Caco-2 (cell line): ENCODE measurements around the gene RANBP10. TPM values are rescaled to one million over a fixed set of nuclear protein-coding genes. Genes with fewer than 3 reads are reported as not detected.

ENCODE experiments used
- BruUV-seq: library from RNA; stranded (reverse); fragments of 400-500 nt; replicated peaks from 2 replicates; lab custom pipeline; 2021; lab: Mats Ljungman, UMichigan
- CTCF ChIA-PET: fragments of 300-600 bp; sonication (Branson Sonifier 250); formaldehyde crosslinking; loops from one replicate; lab custom pipeline; 2022; ENCODE audit warnings: antibody characterized with exemption; lab: Charles Lee
- POLR2A ChIA-PET: fragments of 300-600 bp; sonication (Branson Sonifier 250); formaldehyde crosslinking; loops from one replicate; lab custom pipeline; 2022; ENCODE audit warnings: antibody characterized with exemption; lab: Charles Lee
- DNase-seq, 2 experiments: peaks; one replicate each; pipeline versions ENCODE4 v3.0.0 to v3.0.0-alpha.2; 2020 to 2022
- H3K27me3 ChIP-seq: replicated peaks from 2 replicates; pipeline ENCODE4 v1.6.0; 2011; ENCODE audit warnings: low read length; ENCODE audit not compliant: control insufficient read depth, insufficient read depth
- H3K36me3 ChIP-seq: 2 replicates; pipeline ENCODE4 v1.5.1; 2011; ENCODE audit warnings: low read length; ENCODE audit not compliant: control insufficient read depth, insufficient read depth
- H3K4me1 ChIP-seq: fragments of 250-450 bp; sonication (Bioruptor Pico); 2 replicates; pipeline ENCODE4 v1.5.1; 2020; ENCODE audit warnings: mild to moderate bottlenecking
- H3K4me3 ChIP-seq: 2 replicates; pipeline ENCODE4 v1.5.1; 2011; ENCODE audit warnings: low read depth, mild to moderate bottlenecking, control low read depth, low read length
- H3K9me3 ChIP-seq: fragments of 250-450 bp; sonication (Bioruptor Pico); 2 replicates; pipeline ENCODE4 v1.5.1; 2020; ENCODE audit warnings: mild to moderate bottlenecking, moderate library complexity
- H3K27ac Mint-ChIP-seq: one replicate; pipeline ENCODE4 v1.8.0; 2022; ENCODE audit warnings: mixed read lengths; ENCODE audit not compliant: unreplicated experiment
- H3K27me3 Mint-ChIP-seq: one replicate; pipeline ENCODE4 v1.8.0; 2022; ENCODE audit warnings: mixed read lengths; ENCODE audit not compliant: insufficient read depth, unreplicated experiment
- H3K36me3 Mint-ChIP-seq: one replicate; pipeline ENCODE4 v1.8.0; 2022; ENCODE audit warnings: mild to moderate bottlenecking, mixed read lengths; ENCODE audit not compliant: insufficient read depth, unreplicated experiment
- H3K4me1 Mint-ChIP-seq: one replicate; pipeline ENCODE4 v1.8.0; 2022; ENCODE audit warnings: low read depth, mixed read lengths; ENCODE audit not compliant: unreplicated experiment
- H3K4me3 Mint-ChIP-seq: one replicate; pipeline ENCODE4 v1.8.0; 2022; ENCODE audit warnings: mild to moderate bottlenecking, moderate library complexity, mixed read lengths; ENCODE audit not compliant: unreplicated experiment
- H3K9me3 Mint-ChIP-seq: one replicate; pipeline ENCODE4 v1.8.0; 2022; ENCODE audit warnings: mixed read lengths; ENCODE audit not compliant: unreplicated experiment
- CTCF ChIP-seq, 2 experiments: fragments of 200-600 bp in 1 of 2; IDR thresholded peaks; 1 replicate in 1 of 2; 2 replicates in 1 of 2; pipeline versions ENCODE4 v1.5.1 to v1.8.0; 2011 to 2022; ENCODE audit warnings: antibody characterized with exemption in 1 of 2, control low read depth in 1 of 2, inconsistent platforms in 1 of 2, low read depth in 1 of 2, low read length in 1 of 2, mild to moderate bottlenecking in 1 of 2, moderate library complexity in 1 of 2; ENCODE audit not compliant: insufficient read depth in 1 of 2, severe bottlenecking in 1 of 2, unreplicated experiment in 1 of 2
- intact Hi-C: fragments of 100-400 bp; cut with micrococcal nuclease; formaldehyde crosslinking; loops from one replicate; pipeline ENCODE4 v1.10.0; 2022; ENCODE audit not compliant: unreplicated experiment
- total RNA-seq: library from RNA; stranded (reverse); gene quantifications from 2 replicates; pipeline ENCODE4 v1.2.3, GENCODE V29; 2022

RANBP10 gene
- total RNA-seq, 1 experiment from 2014 or later, result 21.8 TPM

GRCh38 chr16:67676516-67676915 is 129.8 kb downstream of the RANBP10 start:
- no peak for TF ChIP-seq CTCF (IDR thresholded peaks at IDR 0.05; ENCODE audit: insufficient read depth in 1 of 2, low read depth in 1 of 2, low read length in 1 of 2, severe bottlenecking in 1 of 2, unreplicated experiment in 1 of 2)

GRCh38 chr16:67675999-67676398 is 130.4 kb downstream of the RANBP10 start:
- H3K27me3 ChIP-seq, result no peaks in the 10 kb centered on the region
- no peak overlapping the region for H3K4me3 Mint-ChIP-seq
- no peak overlapping the region for H3K4me3 ChIP-seq
- H3K36me3 Mint-ChIP-seq, result no peaks in the 10 kb centered on the region
- POLR2A ChIA-PET, result no interaction called here
- no peaks in the 10 kb centered on the region for H3K9me3 Mint-ChIP-seq
- no peaks in the 10 kb centered on the region for H3K27me3 Mint-ChIP-seq
- no peak overlapping the region for H3K27ac Mint-ChIP-seq
- H3K4me1 Mint-ChIP-seq, result peaks cover 4% of the 10 kb centered on the region
- intact Hi-C loops, result no loop called here
- no peaks in the 10 kb centered on the region for H3K9me3 ChIP-seq
- CTCF ChIA-PET, result interaction anchor here (0.6 kb wide), 1 partner anchor 141 kb away, joined by 3 read pairs; no protein-coding TSS in a partner anchor
- DNase-seq, result no peak
- no peaks in the 10 kb centered on the region for H3K36me3 ChIP-seq
- no TSS peak for BruUV-seq
- TF ChIP-seq CTCF (IDR thresholded peaks at IDR 0.05; ENCODE audit: insufficient read depth in 1 of 2, low read depth in 1 of 2, low read length in 1 of 2, severe bottlenecking in 1 of 2, unreplicated experiment in 1 of 2), result no peak
- peaks cover 15% of the 10 kb centered on the region for H3K4me1 ChIP-seq

More at GRCh38 chr16:67676516-67676915, 129.8 kb downstream of the RANBP10 start:
- Mint-ChIP-seq H3K27ac (no peak overlapping the region), H3K27me3 (no peaks in the 10 kb centered on the region), H3K4me3 (no peak overlapping the region), H3K9me3 (no peaks in the 10 kb centered on the region), H3K36me3 (no peaks in the 10 kb centered on the region), H3K4me1 (peaks cover 4% of the 10 kb centered on the region)
- no peaks in the 10 kb centered on the region for H3K9me3 ChIP-seq
- intact Hi-C loops, result no loop called here
- BruUV-seq, result no TSS peak
- H3K4me1 ChIP-seq, result peaks cover 15% of the 10 kb centered on the region
- POLR2A ChIA-PET, result no interaction called here
- DNase-seq, result no peak
- H3K36me3 ChIP-seq, result no peaks in the 10 kb centered on the region
- CTCF ChIA-PET, result interaction anchor here (0.6 kb wide), 1 partner anchor 140 kb away, joined by 3 read pairs; no protein-coding TSS in a partner anchor
- no peak overlapping the region for H3K4me3 ChIP-seq
- no peaks in the 10 kb centered on the region for H3K27me3 ChIP-seq

- H3K4me1 Mint-ChIP-seq, result peaks cover 4% of the 10 kb centered on the region
- Histone ChIP-seq H3K4me1 (peaks cover 15% of the 10 kb centered on the region), H3K9me3 (no peaks in the 10 kb centered on the region), H3K27me3 (no peaks in the 10 kb centered on the region), H3K4me3 (no peak overlapping the region), H3K36me3 (no peaks in the 10 kb centered on the region)
- DNase-seq, result no peak
- ChIA-PET CTCF (no interaction called here), POLR2A (no interaction called here)
- BruUV-seq, result no TSS peak
- H3K4me3 Mint-ChIP-seq, result no peak overlapping the region
- intact Hi-C loops, result no loop called here
- H3K9me3 Mint-ChIP-seq, result no peaks in the 10 kb centered on the region
- no peak for TF ChIP-seq CTCF (IDR thresholded peaks at IDR 0.05; ENCODE audit: insufficient read depth in 1 of 2, low read depth in 1 of 2, low read length in 1 of 2, severe bottlenecking in 1 of 2, unreplicated experiment in 1 of 2)
- no peaks in the 10 kb centered on the region for H3K27me3 Mint-ChIP-seq
- no peaks in the 10 kb centered on the region for H3K36me3 Mint-ChIP-seq
- H3K27ac Mint-ChIP-seq, result no peak overlapping the region
These were observed 130.8 kb downstream of the RANBP10 start for GRCh38 chr16:67675579-67675935.
